ENCODE measurements around the gene SYN1. TPM values are rescaled to one million over a fixed set of nuclear protein-coding genes. Genes with fewer than 3 reads are reported as not detected.
A peak's percentile ranks its signal among the peaks of the same experiment; 100 is the strongest.

The SYN1 gene
- polyA plus RNA-seq, 2 of the 4 experiments (the other 2 are of a cell fraction): 0.05 TPM; not detected in 1

GRCh38 chrX:47644557-47645091 lies 25.0 kb upstream of the SYN1 start:
- TF ChIP-seq SMC3 (IDR thresholded peaks at IDR 0.05) (peak; percentile 44), HMGXB4 (CRISPR knock-in tag; IDR thresholded peaks at IDR 0.05; ENCODE audit: borderline replicate concordance) (no peak), EHMT2 (IDR thresholded peaks at IDR 0.05; ENCODE audit: low read depth) (no peak), RAD21 (conservative IDR thresholded peaks at IDR 0.05 in 1 of 2, IDR thresholded peaks at IDR 0.05 in 1 of 2) (peak; percentile 20 to 37; a peak in 1 of 5 replicates)
- TF ChIP-seq, protein P1, sequence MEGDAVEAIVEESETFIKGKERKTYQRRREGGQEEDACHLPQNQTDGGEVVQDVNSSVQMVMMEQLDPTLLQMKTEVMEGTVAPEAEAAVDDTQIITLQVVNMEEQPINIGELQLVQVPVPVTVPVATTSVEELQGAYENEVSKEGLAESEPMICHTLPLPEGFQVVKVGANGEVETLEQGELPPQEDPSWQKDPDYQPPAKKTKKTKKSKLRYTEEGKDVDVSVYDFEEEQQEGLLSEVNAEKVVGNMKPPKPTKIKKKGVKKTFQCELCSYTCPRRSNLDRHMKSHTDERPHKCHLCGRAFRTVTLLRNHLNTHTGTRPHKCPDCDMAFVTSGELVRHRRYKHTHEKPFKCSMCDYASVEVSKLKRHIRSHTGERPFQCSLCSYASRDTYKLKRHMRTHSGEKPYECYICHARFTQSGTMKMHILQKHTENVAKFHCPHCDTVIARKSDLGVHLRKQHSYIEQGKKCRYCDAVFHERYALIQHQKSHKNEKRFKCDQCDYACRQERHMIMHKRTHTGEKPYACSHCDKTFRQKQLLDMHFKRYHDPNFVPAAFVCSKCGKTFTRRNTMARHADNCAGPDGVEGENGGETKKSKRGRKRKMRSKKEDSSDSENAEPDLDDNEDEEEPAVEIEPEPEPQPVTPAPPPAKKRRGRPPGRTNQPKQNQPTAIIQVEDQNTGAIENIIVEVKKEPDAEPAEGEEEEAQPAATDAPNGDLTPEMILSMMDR (IDR thresholded peaks at IDR 0.05): peak; percentile 29; the same call in 2 of the 3 replicates
- CTCF ChIA-PET: interaction anchor here (0.6 to 3.8 kb wide), 21 partner anchors 10 to 453 kb away, joined by 3 to 19 read pairs (median 3); partner anchors contain the start of gene CFP
- Histone ChIP-seq H3K4me3 (no peak overlapping the region), H3K4me1 (peaks cover 13% of the 10 kb centered on the region), H3K27ac (no peak overlapping the region), H3K4me2 (no peak overlapping the region), H3K9me3 (peaks cover 10% of the 10 kb centered on the region; the same call in 1 of the 3 replicates)
- POLR2A ChIA-PET: interaction anchor here (1.0 kb wide), 1 partner anchor 63 kb away, joined by 3 read pairs; the partner anchor contains the start of gene TIMP1
- 61% methylated on average over 12 of the region's 12 CpGs for WGBS (ENCODE audit: missing lambda C conversion rate)
- ATAC-seq: peak; percentile 94
- DNase-seq (ENCODE audit: low read depth in 1 of 2, low spot score in 1 of 2): peak; percentile 57 to 59
- FAIRE-seq: no peak

GRCh38 chrX:47643926-47644325 lies 24.3 kb upstream of the SYN1 start:
- Histone ChIP-seq H3K4me3 (no peak overlapping the region), H3K4me2 (no peak overlapping the region), H3K27ac (no peak overlapping the region), H3K9me3 (peaks cover 10% of the 10 kb centered on the region; the same call in 1 of the 3 replicates), H3K4me1 (peaks cover 7% of the 10 kb centered on the region)
- peak; percentile 59 to 73; a peak in 3 of 6 replicates for ATAC-seq
- 52% methylated on average over 2 of the region's 2 CpGs for WGBS (ENCODE audit: missing lambda C conversion rate)
- ChIA-PET POLR2A (no interaction called here), CTCF (interaction anchor here (0.6 to 3.8 kb wide), 17 partner anchors 10 to 453 kb away, joined by 3 to 19 read pairs (median 4); partner anchors contain the start of gene CFP)
- TF ChIP-seq MAFK (IDR thresholded peaks at IDR 0.05; ENCODE audit: partially characterized antibody) (no peak), RAD21 (conservative IDR thresholded peaks at IDR 0.05 in 1 of 2, IDR thresholded peaks at IDR 0.05 in 1 of 2) (0 out of 5 replicates have a peak, but pooled peaks have one; percentile 14 to 16)
- TF ChIP-seq, protein P1 (IDR thresholded peaks at IDR 0.05): peak; percentile 22; the same call in 1 of the 3 replicates
- peak in 1 of 2 experiments; percentile 26 for DNase-seq (ENCODE audit: low read depth in 1 of 2, low spot score in 1 of 2)
- FAIRE-seq: no peak

GRCh38 chrX:47638816-47639215 lies 19.2 kb upstream of the SYN1 start:
- WGBS (ENCODE audit: missing lambda C conversion rate): 95% methylated on average over 10 of the region's 14 CpGs
- peaks cover 10% of the 10 kb centered on the region; the same call in 1 of the 3 replicates for H3K9me3 ChIP-seq
- no peak overlapping the region for H3K4me3 ChIP-seq
- no peak for DNase-seq (ENCODE audit: low read depth in 1 of 2, low spot score in 1 of 2)
- H3K27ac ChIP-seq: no peak overlapping the region
- CTCF ChIA-PET: no interaction called here
- POLR2A ChIA-PET: no interaction called here
- no peak for ATAC-seq
- H3K4me2 ChIP-seq: no peak overlapping the region
- no peaks in the 10 kb centered on the region for H3K4me1 ChIP-seq
- FAIRE-seq: no peak
- TF ChIP-seq, protein P2, sequence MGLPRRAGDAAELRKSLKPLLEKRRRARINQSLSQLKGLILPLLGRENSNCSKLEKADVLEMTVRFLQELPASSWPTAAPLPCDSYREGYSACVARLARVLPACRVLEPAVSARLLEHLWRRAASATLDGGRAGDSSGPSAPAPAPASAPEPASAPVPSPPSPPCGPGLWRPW (IDR thresholded peaks at IDR 0.05): no peak
- TF ChIP-seq ATOH8 (CRISPR knock-in tag; IDR thresholded peaks at IDR 0.05; ENCODE audit: low read depth) (no peak), JUN (IDR thresholded peaks at IDR 0.05) (no peak), MAX (IDR thresholded peaks at IDR 0.05) (no peak), HEYL (CRISPR knock-in tag; IDR thresholded peaks at IDR 0.05) (no peak), TFCP2L1 (CRISPR knock-in tag; IDR thresholded peaks at IDR 0.05) (no peak), HOXB13 (CRISPR knock-in tag; IDR thresholded peaks at IDR 0.05; ENCODE audit: low read depth) (no peak), NPAS2 (CRISPR knock-in tag; IDR thresholded peaks at IDR 0.05; ENCODE audit: borderline replicate concordance) (no peak), REST (IDR thresholded peaks at IDR 0.05) (no peak), BHLHE40 (IDR thresholded peaks at IDR 0.05; ENCODE audit: low read depth, low read length) (no peak), RNF2 (IDR thresholded peaks at IDR 0.05; ENCODE audit: borderline replicate concordance, low read depth) (no peak), ZFP36 (IDR thresholded peaks at IDR 0.05; ENCODE audit: borderline replicate concordance, partially characterized antibody) (no peak), MAFK (IDR thresholded peaks at IDR 0.05; ENCODE audit: partially characterized antibody) (no peak), CBX8 (IDR thresholded peaks at IDR 0.05) (no peak)

Data from A549 (cell line).